ENCODE results near the gene TMEM132A. TPM values are rescaled to one million over a fixed set of nuclear protein-coding genes. Genes with fewer than 3 reads are reported as not detected.

TMEM132A gene
- total RNA-seq, 3 donors from 2014 or later, result 2.9 to 11.0 (median 8.5) TPM

GRCh38 chr11:60879104-60879503 lies 45.2 kb upstream of the TMEM132A start:
- TF ChIP-seq POLR2AphosphoS5 (IDR thresholded peaks at IDR 0.05), result no peak
- no peak for TF ChIP-seq POLR2A (IDR thresholded peaks at IDR 0.05)
- TF ChIP-seq, protein P1, sequence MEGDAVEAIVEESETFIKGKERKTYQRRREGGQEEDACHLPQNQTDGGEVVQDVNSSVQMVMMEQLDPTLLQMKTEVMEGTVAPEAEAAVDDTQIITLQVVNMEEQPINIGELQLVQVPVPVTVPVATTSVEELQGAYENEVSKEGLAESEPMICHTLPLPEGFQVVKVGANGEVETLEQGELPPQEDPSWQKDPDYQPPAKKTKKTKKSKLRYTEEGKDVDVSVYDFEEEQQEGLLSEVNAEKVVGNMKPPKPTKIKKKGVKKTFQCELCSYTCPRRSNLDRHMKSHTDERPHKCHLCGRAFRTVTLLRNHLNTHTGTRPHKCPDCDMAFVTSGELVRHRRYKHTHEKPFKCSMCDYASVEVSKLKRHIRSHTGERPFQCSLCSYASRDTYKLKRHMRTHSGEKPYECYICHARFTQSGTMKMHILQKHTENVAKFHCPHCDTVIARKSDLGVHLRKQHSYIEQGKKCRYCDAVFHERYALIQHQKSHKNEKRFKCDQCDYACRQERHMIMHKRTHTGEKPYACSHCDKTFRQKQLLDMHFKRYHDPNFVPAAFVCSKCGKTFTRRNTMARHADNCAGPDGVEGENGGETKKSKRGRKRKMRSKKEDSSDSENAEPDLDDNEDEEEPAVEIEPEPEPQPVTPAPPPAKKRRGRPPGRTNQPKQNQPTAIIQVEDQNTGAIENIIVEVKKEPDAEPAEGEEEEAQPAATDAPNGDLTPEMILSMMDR (IDR thresholded peaks at IDR 0.05), result no peak
- Histone ChIP-seq H3K36me3 (no peaks in the 10 kb centered on the region), H3K4me1 (no peaks in the 10 kb centered on the region), H3K27me3 (no peaks in the 10 kb centered on the region), H3K4me3 (no peak overlapping the region), H3K9me3 (no peaks in the 10 kb centered on the region), H3K27ac (no peak overlapping the region)
- DNase-seq (ENCODE audit: low spot score in 2 of 2), result no peak
- intact Hi-C loops (cut with DNase I; ENCODE audit: low total_unique reads), result no loop called here

DNA sequence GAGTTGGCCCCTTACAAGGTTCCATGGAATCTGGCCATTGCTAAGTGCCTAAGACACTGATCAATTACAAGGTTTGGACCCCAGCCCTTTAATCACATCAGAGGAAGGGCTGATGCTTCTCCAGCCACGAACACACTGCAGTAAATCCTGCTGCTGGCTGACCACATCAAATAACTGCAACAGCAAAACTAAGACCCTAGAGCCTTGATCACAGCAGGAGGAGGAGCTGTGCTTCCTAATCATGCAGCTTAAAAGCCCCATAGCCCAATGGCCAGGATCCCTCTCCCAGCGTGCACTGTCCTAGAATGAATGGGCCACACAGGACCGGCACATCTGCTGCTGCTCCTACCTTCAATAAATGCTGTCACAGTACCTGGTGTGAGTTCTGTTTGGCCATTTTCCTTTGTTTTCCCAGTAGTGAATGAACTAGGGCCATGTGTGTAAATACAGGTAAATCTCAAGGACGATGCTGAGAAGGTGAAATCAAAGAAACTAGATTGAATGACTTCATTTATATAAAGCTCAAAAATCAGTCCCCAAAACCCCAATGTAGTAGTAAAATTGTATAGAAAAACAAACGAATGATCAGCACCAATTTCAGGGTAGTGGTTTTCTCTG lies 44.2 kb upstream of the TMEM132A start:
- H3K27ac ChIP-seq, result no peak overlapping the region
- no peaks in the 10 kb centered on the region for H3K27me3 ChIP-seq
- TF ChIP-seq POLR2A (IDR thresholded peaks at IDR 0.05) (no peak), POLR2AphosphoS5 (IDR thresholded peaks at IDR 0.05) (no peak)
- TF ChIP-seq, protein P1 (IDR thresholded peaks at IDR 0.05), result no peak
- DNase-seq (ENCODE audit: low spot score in 2 of 2), result no peak
- no peaks in the 10 kb centered on the region for H3K36me3 ChIP-seq
- intact Hi-C loops (cut with DNase I; ENCODE audit: low total_unique reads), result no loop called here
- no peaks in the 10 kb centered on the region for H3K9me3 ChIP-seq
- H3K4me3 ChIP-seq, result no peak overlapping the region
- no peaks in the 10 kb centered on the region for H3K4me1 ChIP-seq

GRCh38 chr11:60880643-60881282 lies 43.5 kb upstream of the TMEM132A start:
- DNase-seq (ENCODE audit: low spot score in 2 of 2), result no peak
- H3K36me3 ChIP-seq, result no peaks in the 10 kb centered on the region
- no peaks in the 10 kb centered on the region for H3K27me3 ChIP-seq
- H3K9me3 ChIP-seq, result no peaks in the 10 kb centered on the region
- intact Hi-C loops (cut with DNase I; ENCODE audit: low total_unique reads), result no loop called here
- H3K4me3 ChIP-seq, result no peak overlapping the region
- H3K4me1 ChIP-seq, result no peaks in the 10 kb centered on the region
- TF ChIP-seq, protein P1 (IDR thresholded peaks at IDR 0.05), result no peak
- TF ChIP-seq POLR2A (IDR thresholded peaks at IDR 0.05) (no peak), POLR2AphosphoS5 (IDR thresholded peaks at IDR 0.05) (no peak)
- no peak overlapping the region for H3K27ac ChIP-seq

GRCh38 chr11:60887556-60887955 lies 36.7 kb upstream of the TMEM132A start:
- TF ChIP-seq, protein P1 (IDR thresholded peaks at IDR 0.05), result peak in 2 of 3 donors; percentile 26 to 44
- no peak for TF ChIP-seq POLR2A (IDR thresholded peaks at IDR 0.05)
- no peaks in the 10 kb centered on the region for H3K36me3 ChIP-seq
- no peaks in the 10 kb centered on the region for H3K27me3 ChIP-seq
- intact Hi-C loops (cut with DNase I; ENCODE audit: low total_unique reads), result no loop called here
- no peak overlapping the region for H3K4me3 ChIP-seq
- DNase-seq (ENCODE audit: low spot score in 2 of 2), result no peak
- no peaks in the 10 kb centered on the region for H3K4me1 ChIP-seq
- H3K27ac ChIP-seq, result no peak overlapping the region
- no peaks in the 10 kb centered on the region for H3K9me3 ChIP-seq

- no peaks in the 10 kb centered on the region for H3K36me3 ChIP-seq
- TF ChIP-seq POLR2AphosphoS5 (IDR thresholded peaks at IDR 0.05) (no peak), POLR2A (IDR thresholded peaks at IDR 0.05) (no peak)
- TF ChIP-seq, protein P1 (IDR thresholded peaks at IDR 0.05), result no peak
- H3K27me3 ChIP-seq, result no peaks in the 10 kb centered on the region
- H3K4me1 ChIP-seq, result no peaks in the 10 kb centered on the region
- H3K4me3 ChIP-seq, result no peak overlapping the region
- H3K27ac ChIP-seq, result no peak overlapping the region
- no peaks in the 10 kb centered on the region for H3K9me3 ChIP-seq
- DNase-seq (ENCODE audit: low spot score in 2 of 2), result no peak
- intact Hi-C loops (cut with DNase I; ENCODE audit: low total_unique reads), result no loop called here
Observed at GRCh38 chr11:60889869-60890311, 34.4 kb upstream of the TMEM132A start.
